Activated CD8-positive, alpha-beta T cell treated with anti-CD3 and anti-CD28 coated beads, Interleukin-2, amount 10 ng/mL, durations not matched to agents 7 days and 5 days (primary cell): ENCODE results near the gene PVALEF. TPM values are rescaled to one million over a fixed set of nuclear protein-coding genes. Genes with fewer than 3 reads are reported as not detected.

ENCODE experiments used
- ATAC-seq: fragments of 150-1000 bp; cut with Tn5 transposase; one replicate; pipeline ENCODE4 v1.10.0; 2021; ENCODE audit warnings: moderate library complexity
- CTCF ChIA-PET: fragments of 350-600 bp; sonication (Branson Sonifier 250); formaldehyde crosslinking; loops from one replicate; lab custom pipeline; 2021; ENCODE audit warnings: antibody characterized with exemption; lab: Charles Lee
- POLR2A ChIA-PET: fragments of 350-600 bp; sonication (Branson Sonifier 250); formaldehyde crosslinking; loops from one replicate; lab custom pipeline; 2021; ENCODE audit warnings: antibody characterized with exemption; lab: Charles Lee
- DNase-seq: peaks from one replicate; pipeline ENCODE4 v3.0.0-alpha.2; 2020
- H3K27ac Mint-ChIP-seq: one replicate; pipeline ENCODE4 v1.8.0; 2021; ENCODE audit warnings: mild to moderate bottlenecking, mixed read lengths
- H3K27me3 Mint-ChIP-seq: one replicate; pipeline ENCODE4 v1.8.0; 2021; ENCODE audit warnings: low read depth, mixed read lengths
- H3K36me3 Mint-ChIP-seq: one replicate; pipeline ENCODE4 v1.8.0; 2021; ENCODE audit warnings: low read depth, mixed read lengths
- H3K4me1 Mint-ChIP-seq: one replicate; pipeline ENCODE4 v1.8.0; 2021; ENCODE audit warnings: low read depth, mixed read lengths
- H3K4me3 Mint-ChIP-seq: one replicate; pipeline ENCODE4 v1.8.0; 2021; ENCODE audit warnings: mild to moderate bottlenecking, mixed read lengths
- H3K9me3 Mint-ChIP-seq: one replicate; pipeline ENCODE4 v1.8.0; 2022; ENCODE audit warnings: mixed read lengths; ENCODE audit not compliant: insufficient read depth
- total RNA-seq, 2 experiments: library from RNA; stranded (reverse); gene quantifications; one replicate each; pipeline ENCODE4 v1.2.3, GENCODE V29; 2021

Gene PVALEF
- not detected for total RNA-seq

DNA sequence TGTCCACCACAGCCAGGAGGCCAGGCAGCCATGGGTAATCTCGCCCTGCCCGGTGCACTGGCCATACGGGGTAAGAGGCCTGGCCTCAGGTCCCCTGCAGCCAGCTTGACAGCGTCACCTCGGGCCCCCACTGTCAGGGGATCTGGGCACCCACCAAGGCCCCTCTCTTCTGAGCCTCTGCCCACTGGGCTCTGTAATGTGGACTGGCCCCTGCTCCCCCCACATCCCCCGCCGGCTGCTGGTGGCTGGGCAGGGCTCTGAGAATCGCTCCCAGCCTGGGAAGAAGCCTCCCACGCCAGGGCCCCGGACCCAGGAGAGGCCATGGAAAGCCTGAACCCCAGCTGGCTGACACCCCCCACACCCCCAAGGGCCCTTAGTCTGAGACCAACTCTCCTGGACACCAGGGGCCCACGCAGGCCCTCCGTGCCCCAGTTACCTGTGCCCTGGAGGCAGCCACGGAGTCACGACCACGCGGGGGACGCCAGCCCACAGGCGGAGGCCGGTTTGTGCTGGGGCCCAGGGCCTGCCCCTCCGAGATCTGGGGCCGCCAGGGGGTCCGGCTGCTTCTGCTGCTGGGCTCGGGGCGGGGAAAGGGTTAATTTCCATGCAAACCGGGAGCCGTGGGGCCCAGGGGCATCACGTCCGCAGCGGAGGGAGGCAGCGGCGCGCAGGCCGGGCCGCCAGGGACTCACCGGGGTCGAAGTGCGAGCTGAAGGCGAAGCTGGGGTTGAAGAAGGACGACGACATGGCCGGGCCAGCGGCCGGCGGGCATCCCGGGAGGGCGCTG, at the start of gene PVALEF:
Gene PVALEF, plus strand, starts transcription at position 262 of the 787 bp plus-strand sequence. CDS start 15,720 bp downstream, outside the sequence.
- ATAC-seq (no peak), DNase-seq (no peak)
- CTCF ChIA-PET: no interaction called here
- Mint-ChIP-seq H3K27me3 (peaks cover 7% of the 10 kb centered on the region), H3K27ac (no peak within 1 kb of the TSS), H3K36me3 (no peaks in the 10 kb centered on the region), H3K9me3 (no peaks in the 10 kb centered on the region), H3K4me1 (peaks cover 1% of the 10 kb centered on the region), H3K4me3 (no peak within 1 kb of the TSS)
- POLR2A ChIA-PET: interaction anchor here (0.6 kb wide), 1 partner anchor 16 kb away, joined by 3 read pairs; no protein-coding TSS in a partner anchor

DNA sequence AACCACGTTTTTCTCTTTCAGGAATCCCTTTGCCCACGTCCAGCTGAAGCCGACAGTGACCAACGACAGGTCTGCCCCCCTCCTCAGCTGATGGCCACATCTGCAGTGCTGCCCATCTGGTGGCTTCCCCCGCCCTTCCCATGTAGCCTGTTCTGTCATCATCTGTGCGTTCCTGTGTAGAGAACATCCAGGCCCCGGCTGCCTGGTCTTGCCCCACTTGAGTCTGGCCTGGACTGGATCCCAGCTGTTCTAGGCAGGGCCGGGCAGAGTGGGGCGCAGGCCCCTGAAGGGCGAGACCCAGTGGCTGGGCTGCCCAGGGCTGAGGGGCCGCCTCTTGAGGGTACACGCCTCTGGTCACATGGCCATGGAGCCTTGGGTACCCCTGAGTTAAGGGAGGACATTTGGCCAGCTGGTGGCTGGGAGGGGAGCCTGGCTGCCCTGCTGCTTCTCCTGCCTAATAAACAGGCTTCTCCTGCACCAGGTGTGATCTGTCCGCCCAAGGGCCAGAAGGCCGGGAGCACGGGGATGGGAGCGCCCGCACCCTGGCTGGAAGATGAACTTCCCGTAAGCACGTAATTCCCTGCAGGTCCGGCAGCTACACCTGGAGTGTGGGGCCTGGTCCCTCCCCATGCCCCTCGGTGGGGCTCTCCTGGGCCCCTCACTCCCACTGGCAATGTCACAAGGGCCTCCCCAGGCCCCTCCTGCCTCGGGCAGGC, 49.4 kb upstream of the PVALEF start:
- no peaks in the 10 kb centered on the region for H3K36me3 Mint-ChIP-seq
- no peak overlapping the region for H3K27ac Mint-ChIP-seq
- H3K9me3 Mint-ChIP-seq: no peaks in the 10 kb centered on the region
- ChIA-PET CTCF (interaction anchor here (0.9 kb wide), 1 partner anchor 18 kb away, joined by 3 read pairs; no protein-coding TSS in a partner anchor), POLR2A (no interaction called here)
- no peaks in the 10 kb centered on the region for H3K27me3 Mint-ChIP-seq
- ATAC-seq (no peak), DNase-seq (no peak)
- H3K4me1 Mint-ChIP-seq: peaks cover 2% of the 10 kb centered on the region
- no peak overlapping the region for H3K4me3 Mint-ChIP-seq

DNA sequence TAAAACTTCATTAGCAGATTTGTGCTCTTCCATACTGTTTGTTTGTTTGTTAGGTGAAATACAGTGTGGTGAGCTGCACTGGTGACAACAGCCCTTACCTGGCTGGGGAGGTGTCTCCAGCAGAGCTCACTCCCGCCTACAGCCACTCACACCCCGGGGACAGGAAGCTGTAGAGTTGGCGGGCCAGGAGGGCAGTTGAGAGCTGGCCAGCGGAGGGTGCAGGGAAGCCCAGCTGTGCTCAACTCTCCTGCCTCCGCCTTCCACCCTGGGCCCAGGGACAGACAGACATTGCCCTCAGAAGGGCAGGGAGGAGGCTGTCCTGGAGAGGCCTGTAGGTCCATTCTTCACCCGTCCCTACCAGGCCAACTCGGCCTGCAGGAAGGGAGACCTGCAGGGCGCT, 48.6 kb upstream of the PVALEF start:
- Mint-ChIP-seq H3K27ac (no peak overlapping the region), H3K27me3 (no peaks in the 10 kb centered on the region), H3K4me1 (peaks cover 2% of the 10 kb centered on the region), H3K36me3 (no peaks in the 10 kb centered on the region), H3K9me3 (no peaks in the 10 kb centered on the region), H3K4me3 (no peak overlapping the region)
- CTCF ChIA-PET: interaction anchor here (0.9 kb wide), 1 partner anchor 19 kb away, joined by 3 read pairs; no protein-coding TSS in a partner anchor
- no peak for ATAC-seq
- POLR2A ChIA-PET: no interaction called here
- DNase-seq: no peak

DNA sequence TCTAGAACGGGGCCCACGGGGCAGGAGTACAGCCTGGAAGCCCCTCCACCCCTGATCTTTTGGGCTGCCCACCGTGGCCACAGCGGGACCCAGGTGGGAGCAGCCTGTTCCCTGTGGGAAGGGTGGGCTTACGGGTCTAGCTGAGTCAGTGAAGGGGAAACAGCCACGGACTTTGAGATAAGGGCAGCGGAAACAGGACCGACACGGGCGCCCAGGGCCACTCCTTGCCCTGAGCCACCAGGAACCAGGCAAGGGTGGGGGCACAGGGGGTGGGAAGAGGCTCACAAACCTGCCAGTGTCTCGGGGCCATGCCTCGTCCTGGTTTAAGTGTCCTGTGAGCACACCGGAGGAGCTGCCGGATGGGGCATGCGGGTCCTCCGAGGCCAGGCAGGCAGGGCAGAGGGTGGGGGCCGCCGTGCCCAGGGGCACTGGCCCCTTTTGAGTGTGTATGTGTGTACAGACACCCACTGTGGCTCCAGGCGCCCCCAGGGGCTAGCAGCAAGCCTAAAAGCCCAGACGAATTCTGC, 47.6 kb upstream of the PVALEF start:
- H3K4me1 Mint-ChIP-seq: peaks cover 2% of the 10 kb centered on the region
- H3K27me3 Mint-ChIP-seq: no peaks in the 10 kb centered on the region
- no peak for DNase-seq
- no peak overlapping the region for H3K4me3 Mint-ChIP-seq
- no peaks in the 10 kb centered on the region for H3K36me3 Mint-ChIP-seq
- ChIA-PET POLR2A (no interaction called here), CTCF (no interaction called here)
- no peak for ATAC-seq
- no peaks in the 10 kb centered on the region for H3K9me3 Mint-ChIP-seq
- no peak overlapping the region for H3K27ac Mint-ChIP-seq

DNA sequence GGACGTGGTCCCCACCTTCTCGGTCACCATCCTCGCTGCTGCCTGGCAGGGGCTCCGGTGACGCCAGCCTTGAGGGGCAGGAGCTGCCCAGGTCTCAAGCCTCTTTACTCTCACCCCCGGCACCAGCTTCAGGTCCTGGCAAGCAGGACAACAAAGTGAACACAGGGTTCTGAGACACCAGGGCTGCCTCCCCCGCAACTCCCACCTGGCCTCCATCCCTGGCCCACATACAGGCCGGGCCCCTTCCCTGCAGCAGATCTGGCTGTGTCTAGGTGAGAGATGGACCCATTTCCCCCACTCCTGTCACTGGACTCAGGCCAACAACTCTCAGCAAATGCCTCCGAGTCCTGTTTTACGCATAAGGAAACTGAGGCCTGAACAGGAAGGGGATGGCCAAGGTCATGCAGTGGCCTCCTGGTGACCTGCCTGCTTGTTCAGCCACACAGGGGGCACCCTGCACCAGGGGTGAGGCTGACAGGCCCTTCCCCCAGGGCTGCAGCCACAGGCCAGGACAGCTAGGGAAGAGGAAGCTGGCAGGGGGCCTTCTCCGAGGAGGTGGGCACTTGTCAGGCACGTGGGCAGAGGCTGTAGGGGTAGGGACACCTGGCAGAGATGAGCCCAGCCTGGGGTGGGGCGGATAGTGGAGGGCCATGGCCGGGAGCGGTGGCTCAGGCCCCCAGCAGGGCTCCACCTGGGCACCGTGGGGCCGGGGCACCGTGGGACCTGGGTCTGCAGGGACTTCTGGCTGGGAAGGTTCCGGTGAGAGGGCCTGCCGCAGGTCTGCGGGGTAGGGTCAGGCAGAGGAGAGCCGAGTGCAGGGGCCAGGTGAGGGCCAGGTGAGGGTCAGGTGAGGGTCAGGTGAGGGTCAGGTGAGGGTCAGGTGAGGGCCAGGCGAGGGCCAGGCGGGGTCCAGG, 46.7 kb upstream of the PVALEF start:
- CTCF ChIA-PET: no interaction called here
- DNase-seq (no peak), ATAC-seq (no peak)
- no peak overlapping the region for H3K4me3 Mint-ChIP-seq
- H3K27me3 Mint-ChIP-seq: no peaks in the 10 kb centered on the region
- H3K9me3 Mint-ChIP-seq: no peaks in the 10 kb centered on the region
- peak overlapping the region; percentile 68 for H3K27ac Mint-ChIP-seq
- no peaks in the 10 kb centered on the region for H3K36me3 Mint-ChIP-seq
- peaks cover 2% of the 10 kb centered on the region for H3K4me1 Mint-ChIP-seq
- POLR2A ChIA-PET: interaction anchor here (1.0 kb wide), 1 partner anchor 120 kb away, joined by 3 read pairs; the partner anchor contains the start of genes NDUFAF8 and TEPSIN

DNA sequence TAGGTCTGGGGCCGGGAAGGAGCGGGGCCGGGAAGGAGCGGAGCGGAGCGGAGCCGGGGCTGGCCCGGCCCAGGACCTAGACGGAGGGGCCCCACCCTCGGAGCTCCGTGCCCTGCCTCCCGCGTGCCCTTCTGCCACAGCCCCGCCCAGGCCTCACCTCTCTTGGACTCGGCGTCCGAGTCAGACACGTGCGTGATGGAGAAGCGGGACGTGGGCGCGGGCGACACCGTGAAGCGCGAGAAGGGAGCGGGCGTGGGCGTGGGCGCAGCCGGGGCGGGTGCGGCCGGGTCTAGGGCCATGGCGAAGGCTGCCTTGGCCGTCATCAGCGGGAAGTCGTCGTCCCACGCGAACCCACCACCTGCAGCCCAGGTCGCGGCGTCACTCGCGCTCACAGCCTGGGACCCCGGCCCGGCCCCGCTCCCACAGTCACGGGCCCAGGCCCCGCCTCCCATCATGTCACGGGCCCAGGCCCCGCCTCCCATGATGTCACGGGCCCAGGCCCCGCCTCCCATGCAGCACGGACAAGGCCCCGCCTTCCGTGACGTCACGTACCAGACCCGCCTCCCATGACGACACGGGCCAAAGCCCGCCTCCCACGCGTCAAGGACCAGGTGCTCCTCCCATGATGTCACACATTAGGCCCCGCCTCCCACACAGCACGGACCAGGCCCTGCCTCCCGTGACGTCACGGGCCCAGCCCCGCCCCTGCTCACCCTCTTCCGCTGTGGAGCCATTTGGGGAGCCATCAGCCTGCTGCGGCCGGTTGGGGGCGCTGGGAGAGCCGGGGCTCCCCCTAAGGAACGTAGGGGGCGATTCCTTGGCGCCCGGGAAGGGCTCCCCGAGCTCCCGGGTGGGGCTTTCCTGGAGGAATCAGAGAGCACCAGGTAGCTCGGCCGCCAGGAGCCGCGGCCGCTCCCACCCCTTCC, 45.8 kb upstream of the PVALEF start:
- peak overlapping the region; percentile 54 for H3K4me3 Mint-ChIP-seq
- DNase-seq (peak; percentile 90), ATAC-seq (peak; percentile 69)
- no peaks in the 10 kb centered on the region for H3K36me3 Mint-ChIP-seq
- H3K9me3 Mint-ChIP-seq: no peaks in the 10 kb centered on the region
- peaks cover 2% of the 10 kb centered on the region for H3K4me1 Mint-ChIP-seq
- no peaks in the 10 kb centered on the region for H3K27me3 Mint-ChIP-seq
- peak overlapping the region; percentile 75 for H3K27ac Mint-ChIP-seq
- CTCF ChIA-PET: no interaction called here
- POLR2A ChIA-PET: interaction anchor here (1.0 kb wide), 1 partner anchor 119 kb away, joined by 3 read pairs; the partner anchor contains the start of genes NDUFAF8 and TEPSIN

DNA sequence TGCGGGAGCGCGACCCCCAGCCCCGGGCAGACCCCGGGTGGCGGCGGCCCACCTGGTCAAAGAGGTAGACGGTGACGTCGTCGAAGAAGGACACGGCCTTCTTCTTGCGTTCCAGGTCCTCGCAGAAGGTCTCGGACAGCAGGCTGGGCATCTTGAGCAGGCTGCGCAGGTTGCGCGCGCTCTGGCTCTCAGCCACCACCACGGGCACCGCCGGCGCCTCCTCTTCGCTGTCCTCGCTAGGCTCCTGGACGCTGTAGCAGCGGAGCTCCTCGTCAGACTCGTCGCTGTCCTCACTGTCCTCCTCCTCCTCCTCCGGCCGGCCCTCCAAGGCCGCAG, 45.2 kb upstream of the PVALEF start:
- POLR2A ChIA-PET: no interaction called here
- CTCF ChIA-PET: no interaction called here
- DNase-seq (no peak), ATAC-seq (no peak)
- Mint-ChIP-seq H3K36me3 (no peaks in the 10 kb centered on the region), H3K27ac (no peak overlapping the region), H3K9me3 (no peaks in the 10 kb centered on the region), H3K27me3 (no peaks in the 10 kb centered on the region), H3K4me3 (no peak overlapping the region), H3K4me1 (peaks cover 2% of the 10 kb centered on the region)

DNA sequence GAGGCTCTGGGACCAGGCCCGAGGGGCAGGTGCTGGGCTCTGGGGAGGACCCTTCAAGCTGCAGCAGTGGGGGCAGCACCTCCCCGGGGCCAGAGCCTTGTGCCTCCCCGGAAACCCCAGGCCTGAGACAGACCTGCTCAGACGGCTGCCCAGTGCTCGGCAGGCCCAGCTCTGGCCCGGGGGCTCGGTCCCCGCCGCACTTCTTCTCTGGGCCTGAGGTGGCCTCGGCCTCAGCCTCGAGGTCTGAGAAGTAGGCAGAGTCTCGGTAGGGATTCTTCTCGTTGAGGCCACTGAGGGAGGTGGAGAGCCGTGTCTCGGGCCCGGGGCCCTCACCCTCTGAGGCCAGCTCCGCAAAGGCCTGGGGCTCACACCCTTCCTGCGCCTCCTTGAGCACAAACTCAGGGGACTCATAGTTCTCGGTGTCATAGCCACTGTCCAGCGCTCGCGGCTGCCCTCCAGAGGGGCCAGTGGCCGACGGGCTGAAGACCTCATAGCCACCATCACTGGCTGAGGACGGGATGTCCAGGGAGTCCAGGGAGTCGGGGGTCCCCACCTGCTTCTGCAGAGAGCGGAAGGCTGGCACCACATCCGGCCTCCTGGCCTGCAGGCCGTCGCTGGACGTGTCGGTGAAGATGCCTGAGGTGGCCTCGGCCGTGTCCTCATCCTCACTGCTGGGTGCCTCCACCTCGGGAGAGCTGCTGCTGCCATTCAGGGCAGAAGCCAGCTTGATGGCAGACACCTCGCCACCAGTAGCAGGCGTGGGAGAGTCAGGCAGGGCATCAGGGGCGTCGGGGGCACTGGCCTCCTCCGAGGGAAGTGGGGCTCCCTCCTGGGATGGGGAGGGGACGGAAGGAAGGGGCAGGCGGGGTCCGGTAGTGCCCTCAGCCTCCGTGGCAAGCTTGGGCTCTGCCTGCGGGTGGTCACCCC, 44.3 kb upstream of the PVALEF start:
- DNase-seq (no peak), ATAC-seq (no peak)
- Mint-ChIP-seq H3K9me3 (no peaks in the 10 kb centered on the region), H3K4me3 (no peak overlapping the region), H3K4me1 (peaks cover 2% of the 10 kb centered on the region), H3K36me3 (no peaks in the 10 kb centered on the region), H3K27ac (no peak overlapping the region), H3K27me3 (no peaks in the 10 kb centered on the region)
- ChIA-PET POLR2A (no interaction called here), CTCF (no interaction called here)

DNA sequence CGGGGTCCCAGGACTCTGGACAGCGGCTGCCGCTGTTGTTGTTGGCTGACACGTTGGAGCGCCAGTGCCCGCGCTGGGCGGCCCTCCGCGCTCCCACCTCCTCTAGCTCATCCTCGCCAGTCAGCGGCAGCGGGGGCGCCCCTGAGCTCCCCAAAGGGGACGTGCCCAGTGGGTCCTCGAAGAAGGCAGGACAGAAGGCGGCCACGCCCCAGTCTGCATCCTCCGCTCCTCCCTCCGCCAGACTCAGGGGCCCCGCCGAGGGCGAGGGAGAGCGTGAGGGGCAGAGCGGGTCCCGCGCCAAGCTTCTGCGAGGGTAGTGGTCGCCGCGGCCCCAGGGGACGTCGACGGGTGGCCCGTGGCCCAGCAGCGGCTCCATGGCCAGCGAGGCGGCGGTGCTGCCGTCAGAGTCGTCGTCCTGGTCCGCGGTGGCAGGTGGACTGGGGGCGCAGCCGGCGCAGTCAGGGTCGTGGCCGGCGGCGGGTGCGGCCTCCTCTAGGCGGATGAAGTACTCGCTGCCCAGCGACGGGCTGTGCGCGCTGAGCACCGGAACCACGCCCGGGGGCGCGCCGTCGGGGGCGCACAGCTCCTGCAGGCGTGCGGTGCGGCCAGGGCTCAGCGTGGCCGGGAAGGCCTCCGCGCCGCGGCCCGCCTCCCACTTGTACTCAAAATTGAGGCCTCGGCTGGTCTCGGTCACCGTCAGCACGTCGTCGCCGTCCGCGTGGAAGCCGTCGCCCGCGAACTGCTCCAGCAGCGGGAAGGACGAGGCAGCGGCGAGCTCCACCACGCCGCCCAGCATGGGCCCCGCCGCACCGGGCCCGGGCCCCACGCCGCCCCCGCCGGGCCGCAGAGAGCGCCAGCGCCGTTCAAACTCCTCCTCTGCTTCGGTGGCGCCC, 43.2 kb upstream of the PVALEF start:
- Mint-ChIP-seq H3K9me3 (no peaks in the 10 kb centered on the region), H3K27me3 (no peaks in the 10 kb centered on the region), H3K4me1 (peaks cover 2% of the 10 kb centered on the region), H3K36me3 (no peaks in the 10 kb centered on the region), H3K27ac (no peak overlapping the region), H3K4me3 (no peak overlapping the region)
- ATAC-seq (no peak), DNase-seq (no peak)
- CTCF ChIA-PET: no interaction called here
- POLR2A ChIA-PET: no interaction called here
